IMR-90 (cell line): ENCODE measurements around the gene ZNF48. TPM values are rescaled to one million over a fixed set of nuclear protein-coding genes. Genes with fewer than 3 reads are reported as not detected.

Experiments
- ATAC-seq: fragments of 200-7000 bp; cut with Tn5 transposase; 2 replicates; pipeline ENCODE4 v1.9.1; 2020; ENCODE audit warnings: low read depth, mild to moderate bottlenecking, moderate library complexity
- BruUV-seq: library from RNA; stranded (reverse); fragments of 400-500 nt; replicated peaks from 2 replicates; lab custom pipeline; 2021; lab: Mats Ljungman, UMichigan
- CTCF ChIA-PET: fragments of 300-600 bp; formaldehyde crosslinking; extraction: SDS; loops from one replicate; lab custom pipeline; 2021; ENCODE audit warnings: antibody characterized with exemption; lab: Yijun Ruan, JAX
- POLR2A ChIA-PET: fragments of 300-600 bp; sonication (Branson Sonifier 250); formaldehyde crosslinking; loops from one replicate; lab custom pipeline; 2022; ENCODE audit warnings: antibody characterized with exemption; ENCODE audit not compliant: unreplicated experiment; lab: Charles Lee
- DNase-seq: peaks from one replicate; pipeline ENCODE4 v3.0.0; 2013
- H2AFZ ChIP-seq: replicated peaks from 2 replicates; pipeline ENCODE3; 2013; ENCODE audit warnings: low read length, mild to moderate bottlenecking; ENCODE audit not compliant: poor library complexity
- H2AK5ac ChIP-seq: 2 replicates; pipeline ENCODE4 v1.6.1; 2013; ENCODE audit warnings: low read depth, low read length, inconsistent platforms
- H2AK9ac ChIP-seq: replicated peaks from 2 replicates; pipeline ENCODE3; 2013; ENCODE audit warnings: mild to moderate bottlenecking, low read depth, low read length, moderate library complexity; ENCODE audit not compliant: poor library complexity
- H2BK120ac ChIP-seq: 2 replicates; pipeline ENCODE4 v1.6.1; 2013; ENCODE audit warnings: low read depth, low read length, inconsistent platforms
- H2BK15ac ChIP-seq: 3 replicates; pipeline ENCODE4 v1.6.1; 2013; ENCODE audit warnings: low read depth, low read length, inconsistent platforms
- H2BK20ac ChIP-seq: 2 replicates; pipeline ENCODE4 v1.6.1; 2013; ENCODE audit warnings: low read depth, mild to moderate bottlenecking, inconsistent platforms, low read length, moderate library complexity
- H2BK5ac ChIP-seq: 2 replicates; pipeline ENCODE4 v1.6.1; 2013; ENCODE audit warnings: mild to moderate bottlenecking, low read depth, low read length, inconsistent platforms; ENCODE audit not compliant: poor library complexity, severe bottlenecking
- H3K14ac ChIP-seq: replicated peaks from 2 replicates; pipeline ENCODE4 v1.6.1; 2013; ENCODE audit warnings: low read depth, low read length, inconsistent platforms
- H3K18ac ChIP-seq: 2 replicates; pipeline ENCODE4 v1.6.1; 2013; ENCODE audit warnings: low read depth, low read length, control low read depth
- H3K23ac ChIP-seq: 2 replicates; pipeline ENCODE4 v1.6.1; 2013; ENCODE audit warnings: low read depth, low read length, inconsistent platforms
- H3K27ac ChIP-seq: 2 replicates; pipeline ENCODE4 v1.5.1; 2013; ENCODE audit warnings: mild to moderate bottlenecking, control low read depth, low read length; ENCODE audit not compliant: insufficient read depth
- H3K27me3 ChIP-seq: 2 replicates; pipeline ENCODE4 v1.6.1; 2013; ENCODE audit warnings: low read length; ENCODE audit not compliant: control insufficient read depth, insufficient read depth
- H3K36me3 ChIP-seq: 2 replicates; pipeline ENCODE4 v1.6.1; 2013; ENCODE audit warnings: low read length, mixed read lengths; ENCODE audit not compliant: control insufficient read depth, insufficient read depth
- H3K4ac ChIP-seq: 2 replicates; pipeline ENCODE4 v1.6.1; 2013; ENCODE audit warnings: low read depth, low read length, inconsistent platforms
- H3K4me1 ChIP-seq: 2 replicates; pipeline ENCODE4 v1.6.1; 2013; ENCODE audit warnings: low read length, mixed read lengths; ENCODE audit not compliant: control insufficient read depth, insufficient read depth
- H3K4me2 ChIP-seq: 2 replicates; pipeline ENCODE4 v1.6.1; 2013; ENCODE audit warnings: low read depth, mild to moderate bottlenecking, control low read depth, low read length, moderate library complexity
- H3K4me3 ChIP-seq: 2 replicates; pipeline ENCODE4 v1.5.1; 2013; ENCODE audit warnings: low read depth, mild to moderate bottlenecking, control low read depth, low read length, moderate library complexity; ENCODE audit not compliant: insufficient read depth
- H3K56ac ChIP-seq: 2 replicates; pipeline ENCODE4 v1.6.1; 2013; ENCODE audit warnings: low read length, inconsistent platforms; ENCODE audit not compliant: insufficient read depth; ENCODE audit errors: extremely low read depth
- H3K79me1 ChIP-seq, 2 experiments: 2 replicates each; pipeline ENCODE4 v1.6.1; 2013; ENCODE audit warnings: low read length in 2 of 2, inconsistent platforms in 1 of 2, low read depth in 1 of 2
- H3K9ac ChIP-seq: 2 replicates; pipeline ENCODE4 v1.6.1; 2013; ENCODE audit warnings: low read depth, low read length, control low read depth
- H3K9me1 ChIP-seq: 2 replicates; pipeline ENCODE4 v1.6.1; 2013; ENCODE audit warnings: low read length, inconsistent platforms; ENCODE audit not compliant: insufficient read depth
- H3K9me3 ChIP-seq: 2 replicates; pipeline ENCODE4 v1.6.1; 2013; ENCODE audit warnings: low read length; ENCODE audit not compliant: control insufficient read depth, insufficient read depth
- H4K20me1 ChIP-seq: 2 replicates; pipeline ENCODE4 v1.6.1; 2013; ENCODE audit warnings: low read length, inconsistent platforms; ENCODE audit not compliant: insufficient read depth
- H4K5ac ChIP-seq: 2 replicates; pipeline ENCODE4 v1.6.1; 2013; ENCODE audit warnings: mild to moderate bottlenecking, low read depth, low read length, control low read depth
- H4K8ac ChIP-seq, 2 experiments: 2 replicates each; pipeline ENCODE4 v1.6.1; 2013; ENCODE audit warnings: low read depth in 2 of 2, low read length in 2 of 2, control low read depth in 1 of 2, inconsistent platforms in 1 of 2
- H4K91ac ChIP-seq: 2 replicates; pipeline ENCODE4 v1.6.1; 2013; ENCODE audit warnings: low read depth, low read length, inconsistent platforms; ENCODE audit not compliant: insufficient read depth
- BHLHE40 ChIP-seq: fragments of 150-350 bp; IDR thresholded peaks from 2 replicates; pipeline ENCODE4 v1.6.1; 2016; ENCODE audit warnings: mild to moderate bottlenecking, low read depth, low read length
- CEBPB ChIP-seq: IDR thresholded peaks from 2 replicates; pipeline ENCODE4 v1.6.1; 2012; ENCODE audit warnings: low read depth, low read length, improper control_type of control experiment
- CHD1 ChIP-seq: IDR thresholded peaks from 2 replicates; pipeline ENCODE4 v1.6.1; 2012; ENCODE audit warnings: low read depth, low read length, improper control_type of control experiment
- FOS ChIP-seq: fragments of 150-350 bp; IDR thresholded peaks from 2 replicates; pipeline ENCODE4 v1.6.1; 2016; ENCODE audit warnings: low read depth, low read length
- MAFK ChIP-seq: IDR thresholded peaks from 2 replicates; pipeline ENCODE4 v1.6.1; 2012; ENCODE audit warnings: low read depth, low read length, improper control_type of control experiment
- MAZ ChIP-seq: IDR thresholded peaks from 2 replicates; pipeline ENCODE4 v1.6.1; 2012; ENCODE audit warnings: low read depth, mild to moderate bottlenecking, low read length, improper control_type of control experiment, moderate library complexity, borderline replicate concordance
- MXI1 ChIP-seq: IDR thresholded peaks from 2 replicates; pipeline ENCODE4 v1.6.1; 2012; ENCODE audit warnings: low read depth, mild to moderate bottlenecking, low read length, moderate library complexity, borderline replicate concordance
- NFE2L2 ChIP-seq: fragments of 150-350 bp; IDR thresholded peaks from 2 replicates; pipeline ENCODE4 v1.6.1; 2016; ENCODE audit warnings: low read depth, mild to moderate bottlenecking, low read length
- POLR2A ChIP-seq: IDR thresholded peaks from 2 replicates; pipeline ENCODE4 v1.6.1; 2012; ENCODE audit warnings: mild to moderate bottlenecking, low read depth, low read length
- RAD21 ChIP-seq: IDR thresholded peaks from 2 replicates; pipeline ENCODE4 v1.6.1; 2012; ENCODE audit warnings: low read length, improper control_type of control experiment
- RCOR1 ChIP-seq: IDR thresholded peaks from 2 replicates; pipeline ENCODE4 v1.6.1; 2012; ENCODE audit warnings: mild to moderate bottlenecking, low read length, improper control_type of control experiment; ENCODE audit not compliant: insufficient replicate concordance
- RFX5 ChIP-seq: IDR thresholded peaks from 2 replicates; pipeline ENCODE4 v1.8.0; 2012; ENCODE audit warnings: low read depth, mild to moderate bottlenecking, low read length, moderate library complexity
- SMC3 ChIP-seq: fragments of 150-350 bp; IDR thresholded peaks from 2 replicates; pipeline ENCODE4 v1.6.1; 2016; ENCODE audit warnings: low read depth, mild to moderate bottlenecking, antibody characterized with exemption, low read length, moderate library complexity
- WGBS, 2 experiments: methylation state at CpG; one replicate each; pipeline versions ENCODE4 v1.1.5 to v1.1.7; 2013; ENCODE audit warnings: missing lambda C conversion rate in 2 of 2; ENCODE audit not compliant: insufficient read length in 1 of 2; ENCODE audit errors: extremely low coverage in 2 of 2; 5-methylcytosine and 5-hydroxymethylcytosine counted together
- dilution Hi-C: fragments of 300-500 bp; cut with HindIII; formaldehyde crosslinking; loops from one replicate; pipeline ENCODE4 v1.14.3; 2018; ENCODE audit warnings: low sequenced_read_pairs; ENCODE audit not compliant: unreplicated experiment
- in situ Hi-C: fragments of 300-500 bp; cut with MboI; formaldehyde crosslinking; loops from 3 replicates; pipeline ENCODE4 v1.14.3; 2019; ENCODE audit warnings: low sequenced_read_pairs, inconsistent platforms, mixed read lengths
- intact Hi-C: fragments of 100-400 bp; cut with micrococcal nuclease; formaldehyde crosslinking; loops from 2 replicates; pipeline ENCODE4 v1.10.0; 2022
- polyA plus RNA-seq, 3 experiments: library from polyadenylated mRNA; depleted of rRNA; stranded (reverse); fragments of >200 nt; gene quantifications; 2 replicates each; pipeline ENCODE4 v1.2.3, GENCODE V29; 2012; ENCODE audit warnings: low replicate concordance in 1 of 3
- total RNA-seq: library from RNA; depleted of rRNA; stranded (reverse); fragments of >200 nt; gene quantifications from 2 replicates; pipeline ENCODE4 v1.2.3, GENCODE V29; 2012
- TF ChIP-seq, protein P1 (sequence below): fragments of 150-350 bp; IDR thresholded peaks from 2 replicates; pipeline ENCODE4 v1.6.1; 2017; ENCODE audit warnings: mild to moderate bottlenecking, antibody characterized with exemption, low read length, low read depth
- TF ChIP-seq, protein P2 (sequence below): conservative IDR thresholded peaks from 2 replicates; pipeline ENCODE4 v1.5.1; 2012; ENCODE audit warnings: mild to moderate bottlenecking, low read depth, low read length, improper control_type of control experiment
- TF ChIP-seq, protein P3 (sequence below): fragments of 150-350 bp; IDR thresholded peaks from 2 replicates; pipeline ENCODE4 v1.6.1; 2016; ENCODE audit warnings: low read depth, mild to moderate bottlenecking, low read length, moderate library complexity, borderline replicate concordance

ZNF48 gene
- total and polyA plus RNA-seq, 2 of the 4 experiments (the other 2 are of a cell fraction): 5.8 to 6.6 TPM

DNA sequence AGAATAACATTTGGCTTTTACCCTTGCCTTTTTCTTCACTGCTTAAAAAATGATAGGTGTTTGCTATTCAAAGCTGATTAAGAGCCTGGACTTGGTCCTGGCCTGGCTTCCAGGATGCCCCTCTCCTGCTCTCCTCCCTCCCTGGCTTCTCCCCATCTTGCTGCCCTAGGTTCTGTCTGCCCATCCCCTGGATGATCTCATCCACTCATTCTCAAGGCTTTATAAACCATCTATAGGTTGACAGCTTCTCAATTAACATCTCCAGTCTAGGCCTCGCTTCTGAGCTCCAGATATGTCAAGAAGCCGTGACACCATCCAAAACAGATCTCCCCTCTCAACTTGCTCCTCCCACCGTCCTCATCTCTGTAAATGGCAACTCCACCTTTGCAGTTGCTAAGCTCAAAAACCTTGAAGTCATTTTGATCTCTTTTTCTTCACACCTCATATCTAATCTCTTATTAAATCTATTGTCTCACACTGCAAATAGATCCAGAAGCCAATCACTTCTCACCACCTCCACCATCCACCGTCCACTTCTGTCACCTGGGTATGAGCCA, 20.9 kb downstream of the ZNF48 start:
- in situ Hi-C loops: loop anchor here (25.0 kb wide), 1 partner anchor 229 kb away; the partner anchor contains the start of genes BOLA2B, CORO1A, SLX1A and SULT1A3
- no TSS peak for BruUV-seq
- no peak for DNase-seq

More for the DNA sequence above, 20.9 kb downstream of the ZNF48 start:
- H2BK5ac ChIP-seq: no peak overlapping the region
- no peak overlapping the region for H2BK120ac ChIP-seq
- no peak overlapping the region for H2AK5ac ChIP-seq
- intact Hi-C loops (no loop called here), dilution Hi-C loops (no loop called here)
- no peak overlapping the region for H3K4ac ChIP-seq
- H4K8ac ChIP-seq: no peak overlapping the region
- CTCF ChIA-PET: interaction anchor here (0.6 kb wide), 1 partner anchor 594 kb away, joined by 3 read pairs; no protein-coding TSS in a partner anchor
- H3K79me1 ChIP-seq: peaks cover 0 to 42% of the 10 kb centered on the region in 2 experiments; a peak in 2 of 4 replicates
- no peaks in the 10 kb centered on the region for H3K9me3 ChIP-seq
- no peak overlapping the region for H3K14ac ChIP-seq
- no peaks in the 10 kb centered on the region for H3K27me3 ChIP-seq
- H3K4me3 ChIP-seq: no peak overlapping the region
- H3K56ac ChIP-seq: no peak overlapping the region
- no peak overlapping the region for H3K18ac ChIP-seq
- H2BK15ac ChIP-seq: no peak overlapping the region
- H4K20me1 ChIP-seq: peaks cover 9% of the 10 kb centered on the region
- 100% methylated on average over 3 of the region's 4 CpGs; no CpG with 5 or more reads in 1 of the 2 experiments for WGBS, 2 experiments
- H2BK20ac ChIP-seq: no peak overlapping the region
- H4K91ac ChIP-seq: no peak overlapping the region
- H3K27ac ChIP-seq: no peak overlapping the region
- no peak overlapping the region for H3K4me2 ChIP-seq
- H2AK9ac ChIP-seq: no peak overlapping the region
- H3K36me3 ChIP-seq: peaks cover 19% of the 10 kb centered on the region
- no peak overlapping the region for H2AFZ ChIP-seq
- POLR2A ChIA-PET: no interaction called here
- H4K5ac ChIP-seq: no peak overlapping the region
- no peak for ATAC-seq
- H3K4me1 ChIP-seq: no peaks in the 10 kb centered on the region
- TF ChIP-seq, protein P1, sequence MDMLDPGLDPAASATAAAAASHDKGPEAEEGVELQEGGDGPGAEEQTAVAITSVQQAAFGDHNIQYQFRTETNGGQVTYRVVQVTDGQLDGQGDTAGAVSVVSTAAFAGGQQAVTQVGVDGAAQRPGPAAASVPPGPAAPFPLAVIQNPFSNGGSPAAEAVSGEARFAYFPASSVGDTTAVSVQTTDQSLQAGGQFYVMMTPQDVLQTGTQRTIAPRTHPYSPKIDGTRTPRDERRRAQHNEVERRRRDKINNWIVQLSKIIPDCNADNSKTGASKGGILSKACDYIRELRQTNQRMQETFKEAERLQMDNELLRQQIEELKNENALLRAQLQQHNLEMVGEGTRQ: no peak
- TF ChIP-seq, protein P2, sequence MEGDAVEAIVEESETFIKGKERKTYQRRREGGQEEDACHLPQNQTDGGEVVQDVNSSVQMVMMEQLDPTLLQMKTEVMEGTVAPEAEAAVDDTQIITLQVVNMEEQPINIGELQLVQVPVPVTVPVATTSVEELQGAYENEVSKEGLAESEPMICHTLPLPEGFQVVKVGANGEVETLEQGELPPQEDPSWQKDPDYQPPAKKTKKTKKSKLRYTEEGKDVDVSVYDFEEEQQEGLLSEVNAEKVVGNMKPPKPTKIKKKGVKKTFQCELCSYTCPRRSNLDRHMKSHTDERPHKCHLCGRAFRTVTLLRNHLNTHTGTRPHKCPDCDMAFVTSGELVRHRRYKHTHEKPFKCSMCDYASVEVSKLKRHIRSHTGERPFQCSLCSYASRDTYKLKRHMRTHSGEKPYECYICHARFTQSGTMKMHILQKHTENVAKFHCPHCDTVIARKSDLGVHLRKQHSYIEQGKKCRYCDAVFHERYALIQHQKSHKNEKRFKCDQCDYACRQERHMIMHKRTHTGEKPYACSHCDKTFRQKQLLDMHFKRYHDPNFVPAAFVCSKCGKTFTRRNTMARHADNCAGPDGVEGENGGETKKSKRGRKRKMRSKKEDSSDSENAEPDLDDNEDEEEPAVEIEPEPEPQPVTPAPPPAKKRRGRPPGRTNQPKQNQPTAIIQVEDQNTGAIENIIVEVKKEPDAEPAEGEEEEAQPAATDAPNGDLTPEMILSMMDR: no peak
- TF ChIP-seq FOS (no peak), RFX5 (no peak), BHLHE40 (no peak), MAZ (no peak), SMC3 (no peak), RAD21 (no peak), MXI1 (no peak), POLR2A (no peak), NFE2L2 (no peak), CHD1 (no peak), MAFK (no peak), CEBPB (no peak), RCOR1 (no peak)
- TF ChIP-seq, protein P3, sequence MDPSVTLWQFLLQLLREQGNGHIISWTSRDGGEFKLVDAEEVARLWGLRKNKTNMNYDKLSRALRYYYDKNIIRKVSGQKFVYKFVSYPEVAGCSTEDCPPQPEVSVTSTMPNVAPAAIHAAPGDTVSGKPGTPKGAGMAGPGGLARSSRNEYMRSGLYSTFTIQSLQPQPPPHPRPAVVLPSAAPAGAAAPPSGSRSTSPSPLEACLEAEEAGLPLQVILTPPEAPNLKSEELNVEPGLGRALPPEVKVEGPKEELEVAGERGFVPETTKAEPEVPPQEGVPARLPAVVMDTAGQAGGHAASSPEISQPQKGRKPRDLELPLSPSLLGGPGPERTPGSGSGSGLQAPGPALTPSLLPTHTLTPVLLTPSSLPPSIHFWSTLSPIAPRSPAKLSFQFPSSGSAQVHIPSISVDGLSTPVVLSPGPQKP: no peak
- no peak overlapping the region for H3K23ac ChIP-seq
- peaks cover 6% of the 10 kb centered on the region; the same call in 1 of the 2 replicates for H3K9me1 ChIP-seq
- H3K9ac ChIP-seq: no peak overlapping the region
